A549 (cell line): ENCODE data around the gene UNC93A. TPM values are rescaled to one million over a fixed set of nuclear protein-coding genes. Genes with fewer than 3 reads are reported as not detected.

Experiments used
- ATAC-seq, 2 experiments: fragments of 200-7000 bp in 1 of 2; fragments of >200 bp in 1 of 2; cut with Nextera tagmentation in 1 of 2; cut with Tn5 transposase in 1 of 2; 3 replicates each; pipeline versions ENCODE4 v1.8.0 to v1.9.1; 2018 to 2020; ENCODE audit warnings: mild to moderate bottlenecking in 1 of 2, moderate library complexity in 1 of 2
- CTCF ChIA-PET: fragments of 300-600 bp; sonication (Branson Sonifier 250); formaldehyde crosslinking; extraction: SDS; loops from one replicate; lab custom pipeline; 2021; ENCODE audit warnings: antibody characterized with exemption, inconsistent platforms; lab: Yijun Ruan, JAX
- POLR2A ChIA-PET: fragments of 350-600 bp; formaldehyde crosslinking; extraction: SDS; loops from one replicate; lab custom pipeline; 2021; ENCODE audit warnings: antibody characterized with exemption, inconsistent platforms; lab: Yijun Ruan, JAX
- DNase-seq, 2 experiments: peaks; one replicate each; pipeline versions ENCODE4 v3.0.0 to v3.0.0-alpha.2; 2011 to 2016; ENCODE audit warnings: low read depth in 1 of 2, low spot score in 1 of 2
- FAIRE-seq: peaks from 2 replicates; lab custom pipeline; 2011; peaks lifted over from hg19 to GRCh38; lab: Jason Lieb, UNC
- H3K27ac ChIP-seq, 2 experiments: fragments of >200 bp; sonication (Bioruptor Twin); formaldehyde crosslinking; 3 replicates each; pipeline ENCODE4 v1.5.1; 2016 to 2017
- H3K4me1 ChIP-seq: fragments of >200 bp; sonication (Bioruptor Twin); formaldehyde crosslinking; 3 replicates; pipeline ENCODE4 v1.6.1; 2016
- H3K4me2 ChIP-seq: fragments of >200 bp; sonication (Bioruptor Twin); formaldehyde crosslinking; 3 replicates; pipeline ENCODE4 v1.6.1; 2016
- H3K4me3 ChIP-seq: fragments of >200 bp; sonication (Bioruptor Twin); formaldehyde crosslinking; 3 replicates; pipeline ENCODE4 v1.5.1; 2016
- H3K9me3 ChIP-seq: fragments of >200 bp; sonication (Bioruptor Twin); formaldehyde crosslinking; 3 replicates; pipeline ENCODE4 v1.6.1; 2016
- CBX8 ChIP-seq: fragments of 200-600 bp; sonication (generic); IDR thresholded peaks from 2 replicates; pipeline ENCODE4 v1.6.1; 2016
- CEBPB ChIP-seq, 2 experiments: fragments of >200 bp in 1 of 2; sonication (Bioruptor Twin) in 1 of 2; formaldehyde crosslinking in 1 of 2; IDR thresholded peaks; 2 replicates each; pipeline ENCODE4 v1.6.1; 2012 to 2016
- CHD2 ChIP-seq: fragments of 150-350 bp; IDR thresholded peaks from 2 replicates; pipeline ENCODE4 v1.6.1; 2014; ENCODE audit warnings: low read length; ENCODE audit not compliant: partially characterized antibody
- CHD4 ChIP-seq: fragments of 200-600 bp; sonication (generic); IDR thresholded peaks from 2 replicates; pipeline ENCODE4 v1.6.1; 2016; ENCODE audit warnings: antibody characterized with exemption, mild to moderate bottlenecking, borderline replicate concordance
- EHF ChIP-seq: fragments of 250-450 bp; sonication (Bioruptor Pico); IDR thresholded peaks from 2 replicates; pipeline ENCODE4 v1.5.0; 2020; ENCODE audit warnings: mild to moderate bottlenecking
- EHMT2 ChIP-seq: fragments of 200-600 bp; sonication (generic); IDR thresholded peaks from 2 replicates; pipeline ENCODE4 v1.6.1; 2016; ENCODE audit warnings: antibody characterized with exemption, low read depth, mild to moderate bottlenecking, moderate library complexity
- EP300 ChIP-seq, 2 experiments: fragments of >200 bp; sonication (Bioruptor Twin); formaldehyde crosslinking; IDR thresholded peaks; 2 replicates in 1 of 2; 3 replicates in 1 of 2; pipeline ENCODE4 v1.6.1; 2016 to 2017
- FOXS1 ChIP-seq: fragments of 250-450 bp; sonication (Bioruptor Pico); IDR thresholded peaks from 2 replicates; pipeline ENCODE4 v1.5.0; 2020; ENCODE audit warnings: mild to moderate bottlenecking, moderate library complexity
- GATA3 ChIP-seq: IDR thresholded peaks from 2 replicates; pipeline ENCODE4 v1.6.1; 2012; ENCODE audit warnings: borderline replicate concordance
- HDAC2 ChIP-seq: fragments of 200-600 bp; sonication (generic); IDR thresholded peaks from 2 replicates; pipeline ENCODE4 v1.6.1; 2016
- HEYL ChIP-seq: fragments of 250-450 bp; sonication (Bioruptor Pico); IDR thresholded peaks from 2 replicates; pipeline ENCODE4 v1.8.0; 2021; ENCODE audit warnings: mild to moderate bottlenecking, moderate library complexity
- HOXA7 ChIP-seq: fragments of 250-450 bp; sonication (Bioruptor Pico); IDR thresholded peaks from 2 replicates; pipeline ENCODE4 v1.5.0; 2020; ENCODE audit warnings: mild to moderate bottlenecking, moderate library complexity
- HOXB13 ChIP-seq: fragments of 250-450 bp; sonication (Bioruptor Pico); IDR thresholded peaks from 2 replicates; pipeline ENCODE4 v1.5.0; 2020; ENCODE audit warnings: low read depth, mild to moderate bottlenecking, moderate library complexity
- HOXB5 ChIP-seq: fragments of 250-450 bp; sonication (Bioruptor Pico); IDR thresholded peaks from 2 replicates; pipeline ENCODE4 v1.5.0; 2020; ENCODE audit warnings: mild to moderate bottlenecking, moderate library complexity
- JUNB ChIP-seq: fragments of >200 bp; sonication (Bioruptor Twin); formaldehyde crosslinking; IDR thresholded peaks from 2 replicates; pipeline ENCODE4 v1.6.1; 2016
- KDM5A ChIP-seq: fragments of 200-600 bp; sonication (generic); IDR thresholded peaks from 2 replicates; pipeline ENCODE4 v1.6.1; 2016; ENCODE audit warnings: antibody characterized with exemption, mild to moderate bottlenecking
- MAFK ChIP-seq: fragments of 450-650 bp; IDR thresholded peaks from 2 replicates; pipeline ENCODE4 v1.6.1; 2014; ENCODE audit not compliant: partially characterized antibody
- NR3C1 ChIP-seq: fragments of >200 bp; sonication (Bioruptor Twin); formaldehyde crosslinking; IDR thresholded peaks from 3 replicates; pipeline ENCODE4 v1.6.1; 2017
- PHF8 ChIP-seq: fragments of 200-600 bp; sonication (generic); IDR thresholded peaks from 2 replicates; pipeline ENCODE4 v1.6.1; 2016; ENCODE audit warnings: low read depth, mild to moderate bottlenecking, antibody characterized with exemption, moderate library complexity, borderline replicate concordance
- POLR2A ChIP-seq: IDR thresholded peaks from 2 replicates; pipeline ENCODE4 v1.6.1; 2012; ENCODE audit warnings: mild to moderate bottlenecking, low read length
- RCOR1 ChIP-seq: fragments of 150-350 bp; IDR thresholded peaks from 2 replicates; pipeline ENCODE4 v1.6.1; 2014; ENCODE audit warnings: antibody characterized with exemption, low read length, low read depth
- RFX5 ChIP-seq: fragments of 450-650 bp; IDR thresholded peaks from 2 replicates; pipeline ENCODE4 v1.7.1; 2014; ENCODE audit warnings: antibody characterized with exemption, mild to moderate bottlenecking, moderate library complexity
- RNF2 ChIP-seq: fragments of 200-600 bp; sonication (generic); IDR thresholded peaks from 2 replicates; pipeline ENCODE4 v1.6.1; 2016; ENCODE audit warnings: low read depth, mild to moderate bottlenecking, antibody characterized with exemption, moderate library complexity, borderline replicate concordance
- SMC3 ChIP-seq: fragments of >200 bp; sonication (Bioruptor Twin); formaldehyde crosslinking; IDR thresholded peaks from 3 replicates; pipeline ENCODE4 v1.6.1; 2018; ENCODE audit warnings: inconsistent platforms
- TP53 ChIP-seq: fragments of 250-450 bp; sonication (Bioruptor Pico); IDR thresholded peaks from 2 replicates; pipeline ENCODE4 v1.5.0; 2021; ENCODE audit warnings: mild to moderate bottlenecking, moderate library complexity
- ZSCAN20 ChIP-seq: fragments of 250-450 bp; sonication (Bioruptor Pico); IDR thresholded peaks from 2 replicates; pipeline ENCODE4 v1.8.0; 2022; ENCODE audit warnings: mild to moderate bottlenecking, moderate library complexity
- WGBS: methylation state at CpG from one replicate; pipeline ENCODE4 v1.1.6; 2017; ENCODE audit errors: missing lambda C conversion rate; 5-methylcytosine and 5-hydroxymethylcytosine counted together
- polyA plus RNA-seq, 4 experiments: library from polyadenylated mRNA; depleted of rRNA in 3 of 4; stranded (reverse); fragments of >200 nt; fragmentation: RNase III in 1 of 4; extraction: RNeasy Plus Mini Kit Qiagen cat#74134 plus additional on column Dnase treatment in 1 of 4; gene quantifications; 2 replicates in 3 of 4; 3 replicates in 1 of 4; pipeline ENCODE4 v1.2.3, GENCODE V29; 2011 to 2017
- TF ChIP-seq, protein P1 (sequence below): fragments of >200 bp; sonication (Bioruptor Twin); formaldehyde crosslinking; IDR thresholded peaks from 3 replicates; pipeline ENCODE4 v1.6.1; 2016
- TF ChIP-seq, protein P2 (sequence below): fragments of >200 bp; sonication (Bioruptor Twin); formaldehyde crosslinking; IDR thresholded peaks from 3 replicates; pipeline ENCODE4 v1.5.1; 2016
- TF ChIP-seq, protein P3 (sequence below): fragments of 250-450 bp; sonication (Bioruptor Pico); IDR thresholded peaks from 2 replicates; pipeline ENCODE4 v1.5.0; 2020; ENCODE audit warnings: low read depth, mild to moderate bottlenecking, moderate library complexity
- TF ChIP-seq, protein P4 (sequence below): IDR thresholded peaks from 2 replicates; pipeline ENCODE4 v1.6.1; 2012; ENCODE audit warnings: low read depth, borderline replicate concordance
- TF ChIP-seq, protein P5 (sequence below): fragments of 450-650 bp; IDR thresholded peaks from 2 replicates; pipeline ENCODE4 v1.6.1; 2014; ENCODE audit warnings: antibody characterized with exemption
- TF ChIP-seq, protein P6 (sequence below): IDR thresholded peaks from 2 replicates; pipeline ENCODE4 v1.6.1; 2012
- TF ChIP-seq, protein P7 (sequence below): IDR thresholded peaks from 2 replicates; pipeline ENCODE4 v1.6.1; 2012

Gene UNC93A
- polyA plus RNA-seq, 2 of the 4 experiments (the other 2 are of a cell fraction), result not detected

DNA sequence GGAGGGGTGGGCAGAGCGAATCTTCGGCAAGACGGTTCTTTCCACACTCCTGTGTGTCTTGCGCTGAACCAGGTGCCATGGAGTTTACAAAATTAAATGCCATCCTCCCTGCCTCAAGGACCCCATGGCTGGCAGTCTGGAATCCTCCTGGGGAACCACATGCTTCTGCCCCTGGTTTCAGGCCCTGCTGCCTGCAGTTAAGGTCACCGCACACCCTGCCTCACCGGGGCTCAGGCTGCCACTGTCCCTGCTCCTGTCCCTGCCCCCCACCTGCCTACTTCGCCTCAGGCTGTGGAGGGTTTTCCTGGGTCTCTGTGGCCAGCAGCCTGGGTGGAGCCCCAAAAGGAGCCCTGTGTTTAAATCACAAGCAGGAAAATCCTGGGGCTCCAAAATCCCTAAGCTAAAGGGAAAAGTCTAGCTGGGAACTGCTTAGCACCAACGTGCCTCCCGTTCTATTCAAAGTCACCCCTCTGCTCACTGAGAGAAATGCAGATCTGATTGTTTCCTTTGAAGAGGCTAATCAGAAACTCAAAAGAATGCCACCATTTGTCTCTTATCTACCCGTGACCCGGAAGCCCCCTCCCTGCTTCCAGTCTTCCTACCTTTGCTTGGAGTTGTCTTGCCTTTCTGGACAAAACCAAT is 23.2 kb downstream of the UNC93A start:
- DNase-seq (no peak), FAIRE-seq (no peak), ATAC-seq (no peak)
- no peak overlapping the region for H3K4me3 ChIP-seq
- H3K4me1 ChIP-seq, result peaks cover 13% of the 10 kb centered on the region; the same call in 2 of the 3 replicates
- H3K9me3 ChIP-seq, result no peaks in the 10 kb centered on the region
- CTCF ChIA-PET, result no interaction called here
- H3K27ac ChIP-seq, result no peak overlapping the region
- H3K4me2 ChIP-seq, result no peak overlapping the region
- POLR2A ChIA-PET, result no interaction called here
- WGBS, result 86% methylated on average over 8 of the region's 11 CpGs
- no peak for TF ChIP-seq HOXB5 (CRISPR knock-in tag)
- TF ChIP-seq, protein P1, sequence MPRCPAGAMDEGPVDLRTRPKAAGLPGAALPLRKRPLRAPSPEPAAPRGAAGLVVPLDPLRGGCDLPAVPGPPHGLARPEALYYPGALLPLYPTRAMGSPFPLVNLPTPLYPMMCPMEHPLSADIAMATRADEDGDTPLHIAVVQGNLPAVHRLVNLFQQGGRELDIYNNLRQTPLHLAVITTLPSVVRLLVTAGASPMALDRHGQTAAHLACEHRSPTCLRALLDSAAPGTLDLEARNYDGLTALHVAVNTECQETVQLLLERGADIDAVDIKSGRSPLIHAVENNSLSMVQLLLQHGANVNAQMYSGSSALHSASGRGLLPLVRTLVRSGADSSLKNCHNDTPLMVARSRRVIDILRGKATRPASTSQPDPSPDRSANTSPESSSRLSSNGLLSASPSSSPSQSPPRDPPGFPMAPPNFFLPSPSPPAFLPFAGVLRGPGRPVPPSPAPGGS, result no peak
- no peak for TF ChIP-seq POLR2A
- TF ChIP-seq, protein P2, sequence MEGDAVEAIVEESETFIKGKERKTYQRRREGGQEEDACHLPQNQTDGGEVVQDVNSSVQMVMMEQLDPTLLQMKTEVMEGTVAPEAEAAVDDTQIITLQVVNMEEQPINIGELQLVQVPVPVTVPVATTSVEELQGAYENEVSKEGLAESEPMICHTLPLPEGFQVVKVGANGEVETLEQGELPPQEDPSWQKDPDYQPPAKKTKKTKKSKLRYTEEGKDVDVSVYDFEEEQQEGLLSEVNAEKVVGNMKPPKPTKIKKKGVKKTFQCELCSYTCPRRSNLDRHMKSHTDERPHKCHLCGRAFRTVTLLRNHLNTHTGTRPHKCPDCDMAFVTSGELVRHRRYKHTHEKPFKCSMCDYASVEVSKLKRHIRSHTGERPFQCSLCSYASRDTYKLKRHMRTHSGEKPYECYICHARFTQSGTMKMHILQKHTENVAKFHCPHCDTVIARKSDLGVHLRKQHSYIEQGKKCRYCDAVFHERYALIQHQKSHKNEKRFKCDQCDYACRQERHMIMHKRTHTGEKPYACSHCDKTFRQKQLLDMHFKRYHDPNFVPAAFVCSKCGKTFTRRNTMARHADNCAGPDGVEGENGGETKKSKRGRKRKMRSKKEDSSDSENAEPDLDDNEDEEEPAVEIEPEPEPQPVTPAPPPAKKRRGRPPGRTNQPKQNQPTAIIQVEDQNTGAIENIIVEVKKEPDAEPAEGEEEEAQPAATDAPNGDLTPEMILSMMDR, result no peak
- TF ChIP-seq FOXS1 (CRISPR knock-in tag), result no peak
- no peak for TF ChIP-seq EHF (CRISPR knock-in tag)
- TF ChIP-seq, protein P3, sequence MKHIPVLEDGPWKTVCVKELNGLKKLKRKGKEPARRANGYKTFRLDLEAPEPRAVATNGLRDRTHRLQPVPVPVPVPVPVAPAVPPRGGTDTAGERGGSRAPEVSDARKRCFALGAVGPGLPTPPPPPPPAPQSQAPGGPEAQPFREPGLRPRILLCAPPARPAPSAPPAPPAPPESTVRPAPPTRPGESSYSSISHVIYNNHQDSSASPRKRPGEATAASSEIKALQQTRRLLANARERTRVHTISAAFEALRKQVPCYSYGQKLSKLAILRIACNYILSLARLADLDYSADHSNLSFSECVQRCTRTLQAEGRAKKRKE (CRISPR knock-in tag), result no peak
- no peak for TF ChIP-seq EP300 (IDR thresholded peaks at IDR 0.05)
- TF ChIP-seq, protein P4, sequence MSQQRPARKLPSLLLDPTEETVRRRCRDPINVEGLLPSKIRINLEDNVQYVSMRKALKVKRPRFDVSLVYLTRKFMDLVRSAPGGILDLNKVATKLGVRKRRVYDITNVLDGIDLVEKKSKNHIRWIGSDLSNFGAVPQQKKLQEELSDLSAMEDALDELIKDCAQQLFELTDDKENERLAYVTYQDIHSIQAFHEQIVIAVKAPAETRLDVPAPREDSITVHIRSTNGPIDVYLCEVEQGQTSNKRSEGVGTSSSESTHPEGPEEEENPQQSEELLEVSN, result no peak
- no peak for TF ChIP-seq KDM5A
- TF ChIP-seq CBX8, result no peak
- TF ChIP-seq HOXB13, result no peak
- no peak for TF ChIP-seq MAFK
- TF ChIP-seq RNF2, result no peak
- TF ChIP-seq EHMT2, result no peak
- no peak for TF ChIP-seq SMC3
- TF ChIP-seq PHF8, result no peak
- TF ChIP-seq GATA3, result no peak
- TF ChIP-seq RFX5, result no peak

DNA sequence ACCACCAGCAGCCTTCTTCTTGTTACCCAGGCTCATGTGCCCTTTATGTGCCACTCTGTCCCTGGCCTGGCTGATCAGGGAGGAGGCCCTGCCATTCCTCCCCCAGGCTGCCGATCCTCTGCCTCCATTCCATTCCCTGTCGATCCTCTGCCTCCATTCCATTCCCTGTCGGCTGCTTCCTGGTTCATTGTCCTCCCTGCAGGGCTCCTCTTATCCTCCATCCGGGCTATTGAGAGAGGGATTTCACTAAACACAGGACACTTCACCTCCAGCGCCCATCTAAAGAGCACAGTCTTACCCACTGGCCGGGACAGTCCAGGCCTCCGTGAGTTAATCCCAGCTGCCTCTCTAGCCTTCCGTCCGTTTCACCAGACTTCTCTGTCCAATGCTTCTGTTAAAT is 26.1 kb downstream of the UNC93A start:
- FAIRE-seq, result no peak

More for the DNA sequence above, 26.1 kb downstream of the UNC93A start:
- Histone ChIP-seq H3K4me2 (no peak overlapping the region), H3K27ac (no peak overlapping the region), H3K4me1 (peaks cover 12% of the 10 kb centered on the region; the same call in 2 of the 3 replicates), H3K9me3 (no peaks in the 10 kb centered on the region), H3K4me3 (no peak overlapping the region)
- WGBS, result 93% methylated on average over 9 of the region's 9 CpGs
- ChIA-PET POLR2A (no interaction called here), CTCF (interaction anchor here (1.6 kb wide), 1 partner anchor 34 kb away, joined by 5 read pairs; no protein-coding TSS in a partner anchor)
- ATAC-seq (no peak), DNase-seq (no peak)
- TF ChIP-seq CHD2 (no peak), CEBPB (IDR thresholded peaks at IDR 0.05) (no peak), NR3C1 (no peak), CBX8 (no peak), TP53 (no peak), HEYL (CRISPR knock-in tag) (no peak), HDAC2 (no peak), PHF8 (no peak), CHD4 (no peak), JUNB (no peak), MAFK (no peak), ZSCAN20 (CRISPR knock-in tag) (no peak), HOXA7 (CRISPR knock-in tag) (no peak), KDM5A (no peak), RCOR1 (no peak)
- TF ChIP-seq, protein P5, sequence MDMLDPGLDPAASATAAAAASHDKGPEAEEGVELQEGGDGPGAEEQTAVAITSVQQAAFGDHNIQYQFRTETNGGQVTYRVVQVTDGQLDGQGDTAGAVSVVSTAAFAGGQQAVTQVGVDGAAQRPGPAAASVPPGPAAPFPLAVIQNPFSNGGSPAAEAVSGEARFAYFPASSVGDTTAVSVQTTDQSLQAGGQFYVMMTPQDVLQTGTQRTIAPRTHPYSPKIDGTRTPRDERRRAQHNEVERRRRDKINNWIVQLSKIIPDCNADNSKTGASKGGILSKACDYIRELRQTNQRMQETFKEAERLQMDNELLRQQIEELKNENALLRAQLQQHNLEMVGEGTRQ, result no peak
- TF ChIP-seq, protein P6, sequence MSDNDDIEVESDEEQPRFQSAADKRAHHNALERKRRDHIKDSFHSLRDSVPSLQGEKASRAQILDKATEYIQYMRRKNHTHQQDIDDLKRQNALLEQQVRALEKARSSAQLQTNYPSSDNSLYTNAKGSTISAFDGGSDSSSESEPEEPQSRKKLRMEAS, result no peak
- TF ChIP-seq, protein P7, sequence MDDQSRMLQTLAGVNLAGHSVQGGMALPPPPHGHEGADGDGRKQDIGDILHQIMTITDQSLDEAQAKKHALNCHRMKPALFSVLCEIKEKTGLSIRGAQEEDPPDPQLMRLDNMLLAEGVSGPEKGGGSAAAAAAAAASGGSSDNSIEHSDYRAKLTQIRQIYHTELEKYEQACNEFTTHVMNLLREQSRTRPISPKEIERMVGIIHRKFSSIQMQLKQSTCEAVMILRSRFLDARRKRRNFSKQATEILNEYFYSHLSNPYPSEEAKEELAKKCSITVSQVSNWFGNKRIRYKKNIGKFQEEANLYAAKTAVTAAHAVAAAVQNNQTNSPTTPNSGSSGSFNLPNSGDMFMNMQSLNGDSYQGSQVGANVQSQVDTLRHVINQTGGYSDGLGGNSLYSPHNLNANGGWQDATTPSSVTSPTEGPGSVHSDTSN, result no peak
- TF ChIP-seq, protein P1, result no peak
